Nephron (organoid): ENCODE measurements around the gene COMMD2.
A peak's percentile ranks its signal among the peaks of the same experiment; 100 is the strongest.

ENCODE experiments used
- H3K27ac Mint-ChIP-seq, 3 experiments: 2 replicates each; pipeline ENCODE4 v1.8.0; 2020; ENCODE audit warnings: mixed read lengths in 3 of 3, mild to moderate bottlenecking in 2 of 3, moderate library complexity in 1 of 3
- H3K27me3 Mint-ChIP-seq: 2 replicates; pipeline ENCODE4 v1.8.0; 2021; ENCODE audit warnings: low read depth, mild to moderate bottlenecking, moderate library complexity, mixed read lengths
- H3K36me3 Mint-ChIP-seq: 2 replicates; pipeline ENCODE4 v1.8.0; 2020; ENCODE audit warnings: low read depth, mixed read lengths
- H3K4me1 Mint-ChIP-seq: 2 replicates; pipeline ENCODE4 v1.8.0; 2020; ENCODE audit warnings: mixed read lengths
- H3K4me3 Mint-ChIP-seq, 3 experiments: 2 replicates each; pipeline ENCODE4 v1.8.0; 2020; ENCODE audit warnings: mild to moderate bottlenecking in 3 of 3, mixed read lengths in 3 of 3, moderate library complexity in 2 of 3
- H3K9me3 Mint-ChIP-seq: 2 replicates; pipeline ENCODE4 v1.8.0; 2020; ENCODE audit warnings: mixed read lengths
- TF ChIP-seq, protein P1 (sequence below), 3 experiments: fragments of 200-600 bp; sonication (generic); IDR thresholded peaks; one replicate each; pipeline ENCODE4 v1.5.0; 2021; ENCODE audit warnings: antibody characterized with exemption in 3 of 3; ENCODE audit not compliant: unreplicated experiment in 3 of 3

Gene COMMD2

DNA sequence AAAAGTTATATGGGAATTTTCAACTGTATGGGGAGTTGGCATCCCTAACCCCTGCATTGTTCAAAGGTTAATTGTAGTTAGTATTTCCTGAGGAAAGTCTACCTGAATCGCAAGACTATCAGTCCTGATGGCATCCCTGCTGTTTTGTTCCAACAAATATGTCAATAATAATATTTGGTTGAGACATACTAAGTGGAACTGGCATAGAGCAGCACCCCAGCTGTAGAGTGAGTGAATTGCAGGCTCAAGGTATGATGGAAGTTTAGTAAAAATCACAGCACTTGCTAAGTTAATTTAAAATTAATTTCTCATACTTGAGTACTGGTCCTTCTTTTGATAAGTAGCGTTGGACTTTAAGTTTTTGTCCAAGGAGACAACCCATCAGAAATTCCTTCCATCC, 18.0 kb upstream of the COMMD2 start:
- no peak overlapping the region for H3K4me3 Mint-ChIP-seq
- H3K4me1 Mint-ChIP-seq: no peaks in the 10 kb centered on the region
- H3K27ac Mint-ChIP-seq: no peak overlapping the region
- TF ChIP-seq, protein P1, sequence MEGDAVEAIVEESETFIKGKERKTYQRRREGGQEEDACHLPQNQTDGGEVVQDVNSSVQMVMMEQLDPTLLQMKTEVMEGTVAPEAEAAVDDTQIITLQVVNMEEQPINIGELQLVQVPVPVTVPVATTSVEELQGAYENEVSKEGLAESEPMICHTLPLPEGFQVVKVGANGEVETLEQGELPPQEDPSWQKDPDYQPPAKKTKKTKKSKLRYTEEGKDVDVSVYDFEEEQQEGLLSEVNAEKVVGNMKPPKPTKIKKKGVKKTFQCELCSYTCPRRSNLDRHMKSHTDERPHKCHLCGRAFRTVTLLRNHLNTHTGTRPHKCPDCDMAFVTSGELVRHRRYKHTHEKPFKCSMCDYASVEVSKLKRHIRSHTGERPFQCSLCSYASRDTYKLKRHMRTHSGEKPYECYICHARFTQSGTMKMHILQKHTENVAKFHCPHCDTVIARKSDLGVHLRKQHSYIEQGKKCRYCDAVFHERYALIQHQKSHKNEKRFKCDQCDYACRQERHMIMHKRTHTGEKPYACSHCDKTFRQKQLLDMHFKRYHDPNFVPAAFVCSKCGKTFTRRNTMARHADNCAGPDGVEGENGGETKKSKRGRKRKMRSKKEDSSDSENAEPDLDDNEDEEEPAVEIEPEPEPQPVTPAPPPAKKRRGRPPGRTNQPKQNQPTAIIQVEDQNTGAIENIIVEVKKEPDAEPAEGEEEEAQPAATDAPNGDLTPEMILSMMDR (IDR thresholded peaks at IDR 0.05; ENCODE audit: unreplicated experiment in 3 of 3): no peak
- peaks cover 19% of the 10 kb centered on the region for H3K27me3 Mint-ChIP-seq
- no peaks in the 10 kb centered on the region for H3K9me3 Mint-ChIP-seq
- H3K36me3 Mint-ChIP-seq: no peaks in the 10 kb centered on the region

DNA sequence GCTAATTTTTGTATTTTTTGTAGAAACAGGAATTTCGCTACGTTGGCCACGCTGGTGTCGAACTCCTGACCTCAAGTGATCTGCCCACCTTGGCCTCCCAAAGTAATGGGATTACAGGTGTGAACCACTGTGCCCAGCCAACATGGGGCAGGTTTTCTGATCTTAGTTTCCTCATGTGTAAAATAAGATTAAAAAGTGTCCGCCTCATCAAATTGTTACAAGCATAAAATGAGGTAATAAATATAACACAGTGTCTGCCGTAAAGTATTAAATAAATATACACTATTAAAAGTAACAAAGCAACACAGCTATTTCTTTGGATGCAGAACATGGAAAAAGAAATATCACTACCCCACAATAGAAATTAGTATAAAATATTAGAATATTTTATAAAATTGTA, 16.4 kb upstream of the COMMD2 start:
- Mint-ChIP-seq H3K9me3 (no peaks in the 10 kb centered on the region), H3K27ac (no peak overlapping the region), H3K36me3 (no peaks in the 10 kb centered on the region), H3K27me3 (peaks cover 19% of the 10 kb centered on the region), H3K4me1 (no peaks in the 10 kb centered on the region), H3K4me3 (no peak overlapping the region)
- TF ChIP-seq, protein P1 (IDR thresholded peaks at IDR 0.05; ENCODE audit: unreplicated experiment in 3 of 3): no peak

DNA sequence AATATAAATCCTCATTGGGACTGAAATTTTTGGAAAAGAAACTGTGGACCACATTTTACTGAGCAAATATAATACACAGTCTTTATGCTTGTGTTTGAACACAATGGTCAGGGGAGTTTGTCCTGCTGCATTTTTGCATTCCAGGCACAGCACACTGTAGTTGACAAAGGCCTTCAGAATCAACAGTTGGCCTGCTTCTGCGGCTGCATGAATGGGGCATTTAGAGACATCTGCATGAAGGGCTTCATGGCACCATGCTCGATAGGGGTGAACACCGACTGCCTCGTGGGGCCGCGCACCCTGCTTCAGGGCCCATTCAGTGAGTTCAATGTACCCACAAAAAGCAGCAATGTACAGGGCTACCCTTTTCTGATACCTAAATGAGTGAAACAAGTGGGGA, 15.4 kb upstream of the COMMD2 start:
- H3K4me3 Mint-ChIP-seq: no peak overlapping the region

DNA sequence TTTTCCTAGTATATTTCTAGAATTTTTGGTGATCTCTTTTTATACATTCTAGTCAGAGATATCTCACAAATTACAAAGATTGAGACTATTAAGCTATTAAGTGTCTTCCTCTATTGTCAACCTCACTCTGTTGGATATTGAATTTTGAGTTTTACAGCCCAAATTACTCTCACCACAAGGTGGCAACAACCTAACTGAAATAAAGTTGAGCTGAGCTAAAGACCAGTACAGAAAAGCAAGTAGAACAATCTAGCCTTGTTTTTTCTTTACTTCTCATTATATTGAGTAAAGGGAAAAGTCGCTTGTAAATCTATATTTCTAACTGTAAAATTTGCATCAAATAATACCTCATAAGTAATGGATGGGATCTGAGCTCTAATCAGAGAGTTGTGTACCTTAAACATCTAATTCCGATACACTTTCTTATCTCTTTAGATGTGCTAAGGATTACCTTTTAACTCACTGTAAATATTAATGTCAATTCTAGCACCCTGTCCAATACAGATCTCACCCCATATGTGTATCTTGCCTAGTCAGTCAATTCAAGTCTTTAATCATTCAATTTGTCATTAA, 13.6 kb upstream of the COMMD2 start:
- H3K27ac Mint-ChIP-seq: no peak overlapping the region
- H3K4me3 Mint-ChIP-seq: no peak overlapping the region
- H3K27me3 Mint-ChIP-seq: peaks cover 10% of the 10 kb centered on the region
- no peaks in the 10 kb centered on the region for H3K9me3 Mint-ChIP-seq
- no peaks in the 10 kb centered on the region for H3K4me1 Mint-ChIP-seq
- H3K36me3 Mint-ChIP-seq: no peaks in the 10 kb centered on the region
- TF ChIP-seq, protein P1 (IDR thresholded peaks at IDR 0.05; ENCODE audit: unreplicated experiment in 3 of 3): peak; percentile 41 to 59 (median 50)

More for the DNA sequence above, 15.4 kb upstream of the COMMD2 start:
- Mint-ChIP-seq H3K4me1 (no peaks in the 10 kb centered on the region), H3K27ac (no peak overlapping the region), H3K9me3 (no peaks in the 10 kb centered on the region), H3K27me3 (peaks cover 13% of the 10 kb centered on the region), H3K36me3 (no peaks in the 10 kb centered on the region)
- TF ChIP-seq, protein P1 (IDR thresholded peaks at IDR 0.05; ENCODE audit: unreplicated experiment in 3 of 3): no peak

DNA sequence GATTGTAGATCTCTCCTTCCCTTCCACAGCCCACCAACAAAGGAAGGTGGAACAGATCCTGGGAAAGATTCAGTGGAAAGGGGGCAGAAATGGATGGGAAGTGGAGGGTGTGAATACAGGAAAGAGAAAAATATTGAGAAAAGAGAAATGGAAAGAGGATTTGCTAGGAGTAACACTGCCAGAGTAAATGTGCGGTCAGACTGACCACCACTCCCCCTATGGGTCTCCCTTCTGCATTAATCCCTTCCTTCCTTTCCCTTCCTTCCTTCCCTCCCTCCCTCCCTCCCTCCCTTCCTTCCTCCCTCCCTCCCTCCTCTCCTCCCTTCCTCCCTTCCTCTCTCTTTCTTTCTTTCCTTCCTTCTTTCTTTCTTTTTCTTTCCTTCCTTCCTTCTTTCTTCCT, 12.0 kb upstream of the COMMD2 start:
- H3K36me3 Mint-ChIP-seq: no peaks in the 10 kb centered on the region
- no peaks in the 10 kb centered on the region for H3K4me1 Mint-ChIP-seq
- H3K27ac Mint-ChIP-seq: no peak overlapping the region
- no peaks in the 10 kb centered on the region for H3K9me3 Mint-ChIP-seq
- TF ChIP-seq, protein P1 (IDR thresholded peaks at IDR 0.05; ENCODE audit: unreplicated experiment in 3 of 3): no peak
- peaks cover 16% of the 10 kb centered on the region for H3K27me3 Mint-ChIP-seq
- H3K4me3 Mint-ChIP-seq: no peak overlapping the region

DNA sequence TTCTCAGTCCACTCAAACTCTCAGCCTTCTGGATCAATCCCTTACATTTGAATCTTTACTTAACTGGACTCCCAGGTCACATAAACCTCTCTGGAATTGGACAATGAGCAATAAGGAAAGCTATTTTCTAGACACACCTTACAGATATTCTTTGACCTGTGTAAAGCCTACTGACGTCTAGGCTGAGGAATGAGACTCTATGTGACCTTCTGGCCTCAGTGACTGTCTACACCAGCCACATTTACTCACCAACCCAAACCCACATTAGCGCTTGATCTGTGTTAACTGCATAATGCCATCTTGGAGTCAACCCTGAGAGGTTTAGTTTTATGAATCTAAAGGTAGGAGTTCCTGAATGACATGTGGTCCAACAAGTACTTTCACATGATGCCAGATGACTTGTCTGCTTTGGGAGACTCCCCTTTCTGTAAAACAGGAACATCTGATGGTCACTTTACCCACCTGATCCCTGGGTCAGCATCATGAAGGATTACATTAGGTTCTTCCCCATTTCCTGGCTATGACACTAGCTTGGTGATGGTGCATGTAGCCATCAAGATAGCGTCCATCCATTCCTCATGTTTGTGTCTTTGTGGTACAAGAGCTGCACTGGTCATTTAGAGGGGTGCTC, 11.4 kb upstream of the COMMD2 start:
- Mint-ChIP-seq H3K36me3 (no peaks in the 10 kb centered on the region), H3K27ac (no peak overlapping the region), H3K4me1 (no peaks in the 10 kb centered on the region), H3K27me3 (peaks cover 16% of the 10 kb centered on the region), H3K4me3 (no peak overlapping the region), H3K9me3 (no peaks in the 10 kb centered on the region)
- TF ChIP-seq, protein P1 (IDR thresholded peaks at IDR 0.05; ENCODE audit: unreplicated experiment in 3 of 3): no peak
